Activated CD8-positive, alpha-beta T cell treated with anti-CD3 and anti-CD28 coated beads for 36 hours (primary cell): ENCODE measurements around the gene SLC49A4. TPM values are rescaled to one million over a fixed set of nuclear protein-coding genes. Genes with fewer than 3 reads are reported as not detected.

ENCODE experiments used
- ATAC-seq: fragments of 200-7000 bp; cut with Tn5 transposase; one replicate; pipeline ENCODE4 v1.10.0; 2021; ENCODE audit warnings: mild to moderate bottlenecking, moderate library complexity
- CTCF ChIA-PET: fragments of 350-600 bp; sonication (Branson Sonifier 250); formaldehyde crosslinking; loops from one replicate; lab custom pipeline; 2021; ENCODE audit warnings: antibody characterized with exemption; lab: Charles Lee
- POLR2A ChIA-PET: fragments of 350-600 bp; sonication (Branson Sonifier 250); formaldehyde crosslinking; loops from one replicate; lab custom pipeline; 2021; ENCODE audit warnings: antibody characterized with exemption; lab: Charles Lee
- DNase-seq: peaks from one replicate; pipeline ENCODE4 v3.0.0-alpha.2; 2020
- H3K27ac Mint-ChIP-seq: one replicate; pipeline ENCODE4 v1.8.0; 2021; ENCODE audit warnings: mild to moderate bottlenecking, mixed read lengths
- H3K27me3 Mint-ChIP-seq: one replicate; pipeline ENCODE4 v1.8.0; 2021; ENCODE audit warnings: mixed read lengths
- H3K36me3 Mint-ChIP-seq: one replicate; pipeline ENCODE4 v1.8.0; 2021; ENCODE audit warnings: low read depth, mixed read lengths
- H3K4me1 Mint-ChIP-seq: one replicate; pipeline ENCODE4 v1.8.0; 2021; ENCODE audit warnings: low read depth, mixed read lengths
- H3K4me3 Mint-ChIP-seq: one replicate; pipeline ENCODE4 v1.8.0; 2021; ENCODE audit warnings: mild to moderate bottlenecking, moderate library complexity, mixed read lengths
- H3K9me3 Mint-ChIP-seq: one replicate; pipeline ENCODE4 v1.8.0; 2021; ENCODE audit warnings: mixed read lengths
- CTCF ChIP-seq: fragments of 200-600 bp; IDR thresholded peaks from one replicate; pipeline ENCODE4 v1.8.0; 2022; ENCODE audit warnings: antibody characterized with exemption, mild to moderate bottlenecking
- intact Hi-C: fragments of 100-400 bp; cut with micrococcal nuclease; formaldehyde crosslinking; loops from one replicate; pipeline ENCODE4 v1.10.0; 2022
- total RNA-seq, 2 experiments: library from RNA; stranded (reverse); gene quantifications; one replicate each; pipeline ENCODE4 v1.2.3, GENCODE V29; 2021

Gene SLC49A4
- total RNA-seq, 2 experiments from 2014 or later: 1.6 to 1.9 TPM

- Mint-ChIP-seq H3K36me3 (no peaks in the 10 kb centered on the region), H3K9me3 (no peaks in the 10 kb centered on the region), H3K4me3 (no peak overlapping the region), H3K4me1 (peaks cover 12% of the 10 kb centered on the region), H3K27ac (no peak overlapping the region), H3K27me3 (no peaks in the 10 kb centered on the region)
- ChIA-PET POLR2A (interaction anchor here (0.7 kb wide), 1 partner anchor 391 kb away, joined by 3 read pairs; no protein-coding TSS in a partner anchor), CTCF (no interaction called here)
- TF ChIP-seq CTCF: no peak
- ATAC-seq (no peak), DNase-seq (no peak)
- intact Hi-C loops: no loop called here
Observed at GRCh38 chr3:122886946-122887345, 92.1 kb downstream of the SLC49A4 start.

- Mint-ChIP-seq H3K4me3 (no peak overlapping the region), H3K27ac (peak overlapping the region; percentile 40), H3K36me3 (no peaks in the 10 kb centered on the region), H3K4me1 (peaks cover 20% of the 10 kb centered on the region), H3K9me3 (no peaks in the 10 kb centered on the region), H3K27me3 (no peaks in the 10 kb centered on the region)
- TF ChIP-seq CTCF: no peak
- intact Hi-C loops: no loop called here
- ChIA-PET CTCF (interaction anchor here (1.2 to 1.7 kb wide), 2 partner anchors 52 to 68 kb away, joined by 3 read pairs; no protein-coding TSS in a partner anchor), POLR2A (interaction anchor here (0.6 kb wide), 1 partner anchor 132 kb away, joined by 3 read pairs; no protein-coding TSS in a partner anchor)
- DNase-seq (peak; percentile 57), ATAC-seq (peak; percentile 93)
Observed at GRCh38 chr3:122890077-122890719, 95.3 kb downstream of the SLC49A4 start.

DNA sequence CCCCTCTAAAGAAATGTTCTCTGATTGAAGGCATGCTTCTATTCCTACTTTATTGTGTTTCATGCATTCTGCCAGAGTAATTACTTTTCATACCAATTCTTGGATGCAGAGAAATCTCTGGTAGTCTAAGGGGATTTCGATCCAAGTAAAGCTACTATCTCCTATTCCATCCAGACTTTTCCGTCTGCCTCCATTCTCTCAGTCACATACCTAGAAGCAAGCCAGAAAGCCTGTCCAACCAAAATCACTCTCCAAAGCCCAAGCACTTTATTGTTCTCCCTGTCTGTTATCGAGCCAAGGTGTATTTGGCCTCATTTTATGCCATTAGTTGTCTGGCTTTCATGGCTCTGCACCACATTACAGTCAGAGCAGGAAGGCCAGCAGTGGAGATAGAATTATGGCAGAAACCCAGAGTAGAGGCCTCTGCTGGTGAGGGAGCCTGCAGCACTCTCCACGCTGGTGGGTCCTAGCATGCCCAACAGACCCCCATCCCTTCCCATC, 95.9 kb downstream of the SLC49A4 start:
- Mint-ChIP-seq H3K4me3 (no peak overlapping the region), H3K36me3 (no peaks in the 10 kb centered on the region), H3K9me3 (no peaks in the 10 kb centered on the region), H3K27ac (peak overlapping the region; percentile 14), H3K4me1 (peaks cover 20% of the 10 kb centered on the region), H3K27me3 (no peaks in the 10 kb centered on the region)
- ATAC-seq: no peak
- TF ChIP-seq CTCF: no peak
- ChIA-PET CTCF (interaction anchor here (1.7 kb wide), 1 partner anchor 69 kb away, joined by 3 read pairs; no protein-coding TSS in a partner anchor), POLR2A (interaction anchor here (0.6 kb wide), 1 partner anchor 132 kb away, joined by 3 read pairs; no protein-coding TSS in a partner anchor)
- intact Hi-C loops: no loop called here
- no peak for DNase-seq

DNA sequence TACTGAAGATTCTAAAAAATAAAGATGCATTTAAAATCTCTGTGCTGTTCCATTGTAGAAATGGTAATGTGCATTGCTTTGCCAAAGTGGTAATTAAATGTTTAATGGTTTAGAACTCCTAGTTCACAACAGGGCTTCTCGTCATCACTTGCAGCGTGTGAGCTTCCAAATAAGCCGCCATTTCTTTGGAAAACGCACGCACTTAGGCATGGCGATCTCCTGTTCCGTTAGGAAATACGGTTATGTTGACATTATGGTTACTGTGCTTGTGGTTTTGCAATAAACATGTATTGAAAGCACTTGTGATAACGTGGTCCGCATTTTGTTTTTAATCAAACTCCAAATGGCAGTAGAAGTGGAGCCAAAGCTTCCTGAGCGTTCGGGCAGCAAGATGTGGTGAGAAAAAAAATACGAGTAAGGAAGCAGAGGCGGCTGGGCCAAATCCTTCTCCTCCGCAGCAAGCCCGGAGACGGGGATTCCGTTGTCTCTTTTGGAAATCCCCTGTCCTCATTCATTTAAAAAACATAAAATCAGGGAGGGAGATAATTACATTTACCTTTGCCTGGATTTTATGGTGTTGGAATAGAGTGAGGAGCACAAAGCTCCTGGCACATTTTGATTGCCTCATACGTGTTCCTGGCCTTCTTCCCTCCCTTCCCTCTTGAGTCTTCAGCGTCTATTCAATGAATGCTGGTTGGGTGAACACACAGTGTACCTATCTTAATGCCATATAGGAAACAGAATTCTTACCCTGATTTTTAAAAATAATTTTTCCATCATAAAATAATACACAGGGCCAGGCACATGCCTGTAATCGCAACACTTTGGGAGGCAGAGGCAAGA, 97.5 kb downstream of the SLC49A4 start:
- peaks cover 3% of the 10 kb centered on the region for H3K27me3 Mint-ChIP-seq
- TF ChIP-seq CTCF: no peak
- H3K4me3 Mint-ChIP-seq: no peak overlapping the region
- H3K9me3 Mint-ChIP-seq: no peaks in the 10 kb centered on the region
- ATAC-seq: no peak
- DNase-seq: no peak
- H3K36me3 Mint-ChIP-seq: no peaks in the 10 kb centered on the region
- peaks cover 20% of the 10 kb centered on the region for H3K4me1 Mint-ChIP-seq
- intact Hi-C loops: no loop called here
- POLR2A ChIA-PET: no interaction called here
- no peak overlapping the region for H3K27ac Mint-ChIP-seq
- CTCF ChIA-PET: interaction anchor here (0.8 to 1.7 kb wide), 3 partner anchors 23 to 122 kb away, joined by 3 read pairs; no protein-coding TSS in a partner anchor
